T-helper 1 cell treated with Interleukin-12 subunit alpha and Interleukin-12 subunit beta and Interleukin-4 antibody, amounts not matched to agents 30 ng/mL and 1 ng/mL, for 36 hours (primary cell): ENCODE results near the gene WIPI1. TPM values are rescaled to one million over a fixed set of nuclear protein-coding genes. Genes with fewer than 3 reads are reported as not detected.
"Not testable (repeated sequence)": the region's sequence is repeated elsewhere in the genome, so short reads cannot be mapped to it uniquely, and the experiment has no call there.

Source experiments
- intact Hi-C: fragments of 100-400 bp; cut with micrococcal nuclease; formaldehyde crosslinking; loops from one replicate; pipeline ENCODE4 v1.15.1; 2024
- total RNA-seq: library from RNA; stranded (reverse); gene quantifications from 2 replicates; pipeline ENCODE4 v1.2.3, GENCODE V29; 2022

The WIPI1 gene
- total RNA-seq, 1 donor from 2014 or later = 22.5 TPM

DNA sequence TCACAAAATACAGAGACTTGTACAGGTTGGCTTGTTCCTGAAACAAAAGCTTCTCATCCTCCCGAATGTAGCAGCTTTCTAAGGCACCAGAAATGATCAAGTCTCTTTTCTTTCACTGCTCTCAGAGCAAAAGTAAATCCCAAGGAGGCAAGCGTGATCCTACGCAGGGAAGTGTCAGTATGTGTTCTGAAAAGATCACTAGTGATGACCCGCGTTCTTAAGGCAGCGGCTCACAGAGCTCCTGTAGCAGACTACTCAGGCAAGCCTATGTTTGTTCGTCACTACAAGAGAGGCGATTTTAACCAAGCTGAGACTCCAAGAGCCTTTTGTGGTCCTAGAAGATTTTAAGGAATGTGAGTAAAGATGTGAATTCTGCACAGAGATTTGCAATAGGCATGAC lies 34.5 kb downstream of the WIPI1 start:
- intact Hi-C loops = no loop called here

GRCh38 chr17:68421486-68421885 lies 35.8 kb downstream of the WIPI1 start:
- intact Hi-C loops = no loop called here

DNA sequence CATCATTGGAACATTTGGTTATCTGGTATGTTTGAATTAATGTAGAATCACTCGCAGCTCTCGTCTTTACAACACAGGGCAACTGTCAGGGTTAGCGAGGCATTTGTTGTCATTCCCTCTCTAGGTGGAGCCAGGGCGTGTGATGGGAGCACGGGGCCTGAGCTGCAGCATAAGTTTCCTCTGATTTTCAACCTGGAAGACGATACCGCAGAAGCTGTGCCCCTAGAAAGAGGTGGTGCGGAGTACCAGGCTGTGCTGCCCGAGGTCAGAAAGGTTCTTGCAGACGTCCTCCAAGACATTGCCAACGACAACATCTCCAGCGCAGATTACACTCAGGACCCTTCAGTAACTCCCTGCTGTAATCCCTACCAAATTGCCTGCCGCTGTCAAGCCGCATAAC lies 37.2 kb downstream of the WIPI1 start:
- intact Hi-C loops = no loop called here

DNA sequence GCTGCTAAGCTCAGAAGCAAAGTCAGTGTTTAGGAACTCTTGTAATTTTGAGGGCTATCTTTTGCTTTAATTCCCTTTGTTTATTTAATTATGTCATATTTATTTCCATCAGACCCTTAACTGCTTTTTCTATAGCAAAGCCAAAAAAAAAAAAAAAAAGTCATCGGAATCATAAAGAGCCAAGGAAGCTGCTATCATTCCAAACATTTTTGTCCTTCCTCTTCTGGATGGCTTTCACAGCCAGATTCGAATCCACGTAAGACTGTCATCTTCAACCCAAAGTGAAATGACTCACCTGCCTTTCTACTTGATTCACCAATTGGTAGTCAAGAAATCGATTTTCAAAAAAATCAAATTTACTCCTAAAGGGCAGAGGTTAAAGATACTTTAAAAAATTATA lies 38.4 kb downstream of the WIPI1 start:
- intact Hi-C loops = loop anchor here (5.0 kb wide), 1 partner anchor 72 kb away; no protein-coding TSS in a partner anchor

DNA sequence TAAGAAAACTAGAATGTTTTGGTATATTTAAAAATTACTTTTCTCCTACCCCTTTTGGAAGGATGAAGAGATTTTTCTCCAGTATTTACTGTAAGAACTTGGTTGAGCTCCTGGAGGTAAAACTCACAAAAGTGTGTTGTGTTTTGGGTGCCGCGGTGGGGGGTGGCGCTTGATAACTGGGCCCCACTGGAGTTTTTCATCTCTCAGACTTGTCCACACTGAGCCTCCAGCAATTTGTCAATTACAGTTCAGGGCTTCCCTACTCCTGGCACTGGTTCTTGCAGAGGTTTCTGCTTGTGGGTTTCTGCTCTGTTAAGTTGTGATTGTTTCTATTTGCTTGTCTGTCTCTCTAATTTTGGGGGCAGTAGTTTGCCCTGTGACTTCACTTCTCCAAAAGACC lies 40.0 kb downstream of the WIPI1 start:
- intact Hi-C loops = loop anchor here (5.0 kb wide), 1 partner anchor 70 kb away; no protein-coding TSS in a partner anchor

GRCh38 chr17:68414901-68415300 lies 42.4 kb downstream of the WIPI1 start:
- intact Hi-C loops = loop anchor here (1.0 to 5.0 kb wide), 4 partner anchors 16 to 68 kb away; no protein-coding TSS in a partner anchor

- intact Hi-C loops = loop anchor here (1.0 to 2.0 kb wide), 2 partner anchors 15 to 58 kb away; no protein-coding TSS in a partner anchor
Observed at GRCh38 chr17:68413597-68414560, 43.4 kb downstream of the WIPI1 start.

DNA sequence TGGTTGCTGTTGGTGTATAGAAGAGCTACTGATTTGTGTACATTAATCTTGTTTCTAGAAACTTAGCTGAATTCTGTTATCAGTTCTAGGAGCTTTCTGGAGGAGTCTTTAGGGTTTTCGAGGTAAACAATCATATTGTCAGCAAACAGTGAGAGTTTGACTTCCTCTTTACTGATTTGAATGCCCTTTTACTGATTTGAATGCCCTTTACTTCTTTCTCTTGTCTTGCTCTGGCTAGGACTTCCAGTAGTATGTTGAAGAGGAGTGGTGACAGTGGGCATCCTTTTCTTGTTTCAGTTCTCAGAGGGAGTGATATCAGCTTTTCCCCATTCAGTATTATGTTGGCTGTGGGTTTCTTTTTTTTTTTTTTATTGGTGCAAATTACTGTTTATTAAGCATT lies 49.6 kb downstream of the WIPI1 start:
- intact Hi-C loops = not testable (repeated sequence)

GRCh38 chr17:68403837-68404236 lies 53.5 kb downstream of the WIPI1 start:
- intact Hi-C loops = not testable (repeated sequence)

- intact Hi-C loops = no loop called here
Observed at GRCh38 chr17:68403122-68403521, 54.2 kb downstream of the WIPI1 start.

- intact Hi-C loops = no loop called here
Observed at GRCh38 chr17:68401288-68401687, 56.0 kb downstream of the WIPI1 start.

DNA sequence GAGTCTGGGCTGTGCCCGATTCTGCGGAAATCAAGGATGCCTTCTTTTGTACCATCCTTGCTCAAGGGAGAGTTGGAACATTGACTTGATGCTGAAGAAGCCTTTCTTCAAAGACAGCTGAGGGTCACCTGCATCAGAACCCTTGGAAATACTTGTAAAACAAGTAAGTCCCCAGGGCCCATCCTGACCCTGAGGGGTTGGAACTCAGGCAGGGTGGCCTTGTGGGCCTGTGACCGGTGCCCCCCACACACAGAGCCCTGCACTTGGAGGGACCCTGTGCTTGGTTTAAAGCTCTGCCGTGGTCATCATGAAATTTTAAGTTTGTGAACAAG lies 56.9 kb downstream of the WIPI1 start:
- intact Hi-C loops = no loop called here

DNA sequence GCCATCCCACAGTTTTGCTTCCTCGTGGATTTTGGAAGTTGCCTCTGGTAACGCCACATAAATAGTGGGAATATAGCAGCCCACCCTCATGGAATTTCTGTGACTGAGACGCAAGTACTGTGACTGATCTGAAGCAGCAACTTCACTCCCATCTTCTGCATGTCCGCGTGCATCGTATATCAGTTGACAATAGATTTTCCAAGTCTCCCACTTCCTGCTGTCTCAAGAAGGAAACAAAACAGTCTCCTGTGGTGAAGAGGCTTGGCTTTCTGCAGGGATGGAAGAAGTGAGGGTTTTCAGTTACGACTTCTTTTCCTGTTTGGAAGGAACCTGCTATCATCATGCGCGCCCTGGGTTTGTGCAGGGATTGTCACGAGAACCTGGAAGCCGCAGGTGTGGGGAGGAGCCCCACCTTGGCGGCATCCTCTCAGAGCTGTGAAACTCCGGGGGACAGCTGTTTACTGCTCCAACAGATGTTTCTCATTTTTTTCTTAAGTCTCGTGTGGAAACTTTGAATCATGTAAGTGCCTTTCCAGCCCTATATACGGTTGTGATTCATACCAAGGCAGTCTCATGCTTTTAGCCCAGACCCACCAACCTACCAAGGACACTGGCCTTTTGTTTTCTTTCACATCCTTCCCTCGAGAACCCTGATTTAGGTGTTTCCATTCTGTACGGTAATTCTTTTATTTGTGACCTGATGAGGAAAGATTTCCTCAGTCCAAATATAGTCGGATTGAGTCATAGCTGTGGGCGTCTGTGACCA lies 57.5 kb downstream of the WIPI1 start:
- intact Hi-C loops = loop anchor here (1.0 to 2.0 kb wide), 4 partner anchors 15 to 137 kb away; no protein-coding TSS in a partner anchor

DNA sequence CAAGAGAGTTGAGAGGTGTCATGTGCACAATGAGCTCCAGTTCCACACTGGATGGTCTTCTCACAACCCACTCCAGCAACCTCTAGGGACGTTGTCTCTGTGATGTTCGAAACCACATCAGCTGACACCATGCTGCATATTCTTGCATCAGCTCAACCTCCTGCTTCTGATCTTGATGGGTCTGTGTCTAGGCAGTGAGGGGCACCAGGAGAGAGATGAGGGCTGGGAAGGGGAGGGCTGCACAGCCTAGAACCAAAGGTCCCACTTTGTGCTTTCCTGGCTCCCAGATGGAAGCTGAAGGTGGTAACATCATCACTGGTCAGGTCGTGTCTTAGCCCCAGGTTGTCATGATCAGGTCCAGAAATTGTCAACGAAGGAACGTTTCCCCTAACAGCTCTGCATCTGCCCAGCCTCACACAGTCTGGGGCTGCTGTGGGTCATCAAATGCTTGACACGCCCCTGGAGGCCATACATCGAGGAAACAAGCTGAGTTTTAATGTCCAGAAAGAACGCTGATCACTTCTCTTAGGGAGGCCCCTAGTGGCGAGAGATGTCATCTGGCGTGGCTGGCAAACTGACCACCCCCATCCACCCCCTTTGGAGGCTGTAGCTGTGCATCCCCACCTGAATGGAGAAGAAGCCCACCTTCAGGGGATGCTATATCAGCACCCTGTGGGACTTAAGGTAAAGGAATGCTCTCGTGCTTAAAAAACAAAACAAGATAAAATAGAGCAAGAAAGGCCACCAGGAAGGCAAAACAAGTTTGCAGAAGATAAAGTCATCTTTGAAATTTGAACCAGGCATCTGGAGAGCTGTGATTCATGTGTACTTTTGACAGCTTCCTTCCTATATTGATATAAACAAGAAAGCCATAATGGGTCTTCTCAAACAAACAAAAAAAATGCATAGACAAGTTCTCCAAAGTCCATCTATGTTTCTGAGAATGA lies 58.3 kb downstream of the WIPI1 start:
- intact Hi-C loops = loop anchor here (1.0 to 2.0 kb wide), 4 partner anchors 16 to 136 kb away; no protein-coding TSS in a partner anchor

GRCh38 chr17:68397108-68397536 lies 60.2 kb downstream of the WIPI1 start:
- intact Hi-C loops = no loop called here

DNA sequence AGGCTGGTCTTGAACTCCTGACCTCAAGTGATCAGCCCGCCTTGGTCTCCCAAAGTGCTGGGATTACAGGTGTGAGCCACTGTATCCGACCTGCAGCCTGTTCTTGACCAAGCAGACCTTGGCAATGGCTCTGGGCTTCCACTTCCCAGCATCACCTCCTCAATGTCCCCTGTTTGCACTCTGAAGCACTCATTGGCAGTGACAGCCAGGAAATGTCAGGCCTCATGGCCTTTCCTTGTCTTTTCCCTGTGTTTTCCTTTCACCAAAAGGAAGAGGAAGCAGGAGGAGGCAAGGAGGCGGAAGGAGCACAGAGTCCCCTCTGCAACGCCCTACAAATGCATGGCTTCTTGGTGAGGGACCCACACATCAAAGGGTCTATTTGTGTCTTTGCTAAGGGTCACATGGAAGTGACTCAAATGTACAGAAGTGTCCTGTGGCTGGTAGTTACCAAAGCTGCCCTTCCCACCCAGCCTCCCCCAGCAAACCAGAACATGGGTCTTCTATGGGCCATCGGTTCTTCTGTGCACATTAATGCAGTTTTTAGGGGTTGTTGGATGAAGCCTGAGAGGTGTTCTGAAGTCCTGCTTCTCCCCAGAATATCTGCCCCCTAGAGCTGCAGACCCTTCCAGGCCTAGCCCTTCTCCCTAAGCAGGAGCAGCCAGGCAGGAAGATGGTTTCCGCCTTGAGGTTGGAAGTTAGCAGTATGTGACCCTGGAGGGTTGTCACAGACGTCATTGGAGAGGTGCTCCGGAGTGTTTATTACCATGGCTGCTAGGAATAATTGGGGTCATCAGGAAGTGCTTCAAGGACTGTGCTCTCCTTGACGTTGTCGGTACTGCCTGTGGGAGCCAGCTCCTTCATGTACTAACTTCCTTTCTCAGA lies 60.8 kb downstream of the WIPI1 start:
- intact Hi-C loops = no loop called here

GRCh38 chr17:68394608-68395331 lies 62.5 kb downstream of the WIPI1 start:
- intact Hi-C loops = no loop called here

DNA sequence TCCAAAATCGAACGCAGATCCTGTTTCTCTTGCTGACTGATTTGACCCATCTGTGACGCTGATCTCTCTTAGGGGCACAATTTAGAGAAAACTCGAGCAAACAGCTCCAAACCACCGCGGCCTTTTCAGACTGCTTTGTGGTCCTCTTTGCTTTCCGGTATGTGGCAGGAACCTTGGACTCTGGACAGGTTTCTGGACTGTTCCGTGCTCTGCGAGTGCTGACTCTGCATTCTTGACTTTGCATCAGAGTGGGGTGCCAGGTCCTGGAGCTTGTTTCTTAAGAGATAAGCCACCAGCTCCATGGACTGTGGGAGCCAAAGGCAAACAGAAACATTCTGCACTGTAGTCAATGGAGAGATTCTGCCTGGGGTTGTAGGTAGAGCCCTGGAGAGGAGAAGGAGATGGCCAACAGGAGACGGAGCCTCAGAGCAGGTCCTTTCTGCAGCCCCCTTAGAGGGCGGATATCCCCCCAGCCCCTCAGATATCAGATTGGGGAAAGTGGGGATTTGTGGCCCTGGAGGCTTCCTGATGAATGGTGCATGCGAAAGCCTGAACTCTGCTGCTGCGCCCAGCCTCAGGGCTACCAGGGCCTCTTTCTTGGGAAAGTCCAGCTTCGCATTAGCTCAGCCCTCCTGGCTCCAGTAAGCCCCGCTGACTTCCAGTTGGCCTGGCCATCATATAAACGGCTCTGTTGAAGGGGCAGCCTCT lies 65.6 kb downstream of the WIPI1 start:
- intact Hi-C loops = no loop called here
